Activated effector memory CD4-positive, alpha-beta T cell treated with Interleukin-2 at 50 U/mL for 16 hours (primary cell): ENCODE measurements around the gene PGLYRP4.

ENCODE experiments used
- DNase-seq: peaks from one replicate; pipeline ENCODE4 v3.0.0-alpha.2; 2020

The PGLYRP4 gene

GRCh38 chr1:153374071-153374470, 25.4 kb upstream of the PGLYRP4 start:
- no peak for DNase-seq

- no peak for DNase-seq
Measured at GRCh38 chr1:153372571-153372970, 23.9 kb upstream of the PGLYRP4 start.

GRCh38 chr1:153371231-153371630, 22.6 kb upstream of the PGLYRP4 start:
- DNase-seq: no peak

GRCh38 chr1:153370146-153370545, 21.5 kb upstream of the PGLYRP4 start:
- no peak for DNase-seq

- DNase-seq: no peak
Measured at GRCh38 chr1:153368495-153368894, 19.9 kb upstream of the PGLYRP4 start.

GRCh38 chr1:153367090-153367489, 18.4 kb upstream of the PGLYRP4 start:
- DNase-seq: no peak

GRCh38 chr1:153366261-153366660, 17.6 kb upstream of the PGLYRP4 start:
- DNase-seq: no peak

- no peak for DNase-seq
Measured at GRCh38 chr1:153365696-153366095, 17.1 kb upstream of the PGLYRP4 start.

GRCh38 chr1:153364766-153365666, 16.4 kb upstream of the PGLYRP4 start:
- DNase-seq: no peak

- no peak for DNase-seq
Measured at GRCh38 chr1:153364156-153364555, 15.5 kb upstream of the PGLYRP4 start.

- no peak for DNase-seq
Measured at GRCh38 chr1:153363641-153364040, 15.0 kb upstream of the PGLYRP4 start.

- no peak for DNase-seq
Measured at GRCh38 chr1:153362187-153362775, 13.6 kb upstream of the PGLYRP4 start.

GRCh38 chr1:153361480-153362109, 13.0 kb upstream of the PGLYRP4 start:
- no peak for DNase-seq

GRCh38 chr1:153360592-153361479, 12.2 kb upstream of the PGLYRP4 start:
- no peak for DNase-seq

GRCh38 chr1:153360190-153360589, 11.5 kb upstream of the PGLYRP4 start:
- DNase-seq: no peak

- DNase-seq: no peak
Measured at GRCh38 chr1:153359241-153359640, 10.6 kb upstream of the PGLYRP4 start.

- DNase-seq: no peak
Measured at GRCh38 chr1:153358691-153358975, 10.0 kb upstream of the PGLYRP4 start.

GRCh38 chr1:153357853-153358690, 9.4 kb upstream of the PGLYRP4 start, which contains the start of gene S100A9:
TSS of gene S100A9 (plus strand) at chr1:153357854. CDS start at chr1:153358284, 430 bp downstream.
- no peak for DNase-seq

GRCh38 chr1:153357076-153357852, 8.6 kb upstream of the PGLYRP4 start:
- no peak for DNase-seq

- DNase-seq: no peak
Measured at GRCh38 chr1:153356392-153357075, 7.9 kb upstream of the PGLYRP4 start.
